Activated B cell treated with CpG ODN at 0.5 μM for 24 hours (primary cell): Measurements from ENCODE around the gene PANK2. TPM values are rescaled to one million over a fixed set of nuclear protein-coding genes. Genes with fewer than 3 reads are reported as not detected.
"Not testable (repeated sequence)": the region's sequence is repeated elsewhere in the genome, so short reads cannot be mapped to it uniquely, and the experiment has no call there.

Experiments used
- ATAC-seq: fragments of 200-7000 bp; cut with Tn5 transposase; one replicate; pipeline ENCODE4 v1.10.0; 2021; ENCODE audit warnings: low read depth, mild to moderate bottlenecking, moderate library complexity
- CTCF ChIA-PET: fragments of 350-600 bp; sonication (Branson Sonifier 250); formaldehyde crosslinking; loops from one replicate; lab custom pipeline; 2021; ENCODE audit warnings: antibody characterized with exemption; lab: Charles Lee
- POLR2A ChIA-PET: fragments of 350-600 bp; sonication (Branson Sonifier 250); formaldehyde crosslinking; loops from one replicate; lab custom pipeline; 2021; ENCODE audit warnings: antibody characterized with exemption; lab: Charles Lee
- DNase-seq: peaks from one replicate; pipeline ENCODE4 v3.0.0; 2022
- H3K27ac Mint-ChIP-seq: one replicate; pipeline ENCODE4 v1.8.0; 2020; ENCODE audit warnings: mixed read lengths
- H3K27me3 Mint-ChIP-seq: one replicate; pipeline ENCODE4 v1.8.0; 2021; ENCODE audit warnings: mixed read lengths
- H3K36me3 Mint-ChIP-seq: one replicate; pipeline ENCODE4 v1.8.0; 2021; ENCODE audit warnings: low read depth, mixed read lengths
- H3K4me1 Mint-ChIP-seq: one replicate; pipeline ENCODE4 v1.8.0; 2021; ENCODE audit warnings: mixed read lengths
- H3K4me3 Mint-ChIP-seq: one replicate; pipeline ENCODE4 v1.8.0; 2020; ENCODE audit warnings: mild to moderate bottlenecking, mixed read lengths
- H3K9me3 Mint-ChIP-seq: one replicate; pipeline ENCODE4 v1.8.0; 2020; ENCODE audit warnings: mixed read lengths
- intact Hi-C: fragments of 100-400 bp; cut with micrococcal nuclease; formaldehyde crosslinking; loops from one replicate; pipeline ENCODE4 v1.15.1; 2024
- total RNA-seq: library from RNA; stranded (reverse); gene quantifications from 2 replicates; pipeline ENCODE4 v1.2.3, GENCODE V29; 2022
- TF ChIP-seq, protein P1 (sequence below): fragments of 200-600 bp; IDR thresholded peaks from one replicate; pipeline ENCODE4 v1.8.0; 2022; ENCODE audit warnings: antibody characterized with exemption, mild to moderate bottlenecking

PANK2 gene
- total RNA-seq, 1 donor from 2014 or later = 55.0 TPM

DNA sequence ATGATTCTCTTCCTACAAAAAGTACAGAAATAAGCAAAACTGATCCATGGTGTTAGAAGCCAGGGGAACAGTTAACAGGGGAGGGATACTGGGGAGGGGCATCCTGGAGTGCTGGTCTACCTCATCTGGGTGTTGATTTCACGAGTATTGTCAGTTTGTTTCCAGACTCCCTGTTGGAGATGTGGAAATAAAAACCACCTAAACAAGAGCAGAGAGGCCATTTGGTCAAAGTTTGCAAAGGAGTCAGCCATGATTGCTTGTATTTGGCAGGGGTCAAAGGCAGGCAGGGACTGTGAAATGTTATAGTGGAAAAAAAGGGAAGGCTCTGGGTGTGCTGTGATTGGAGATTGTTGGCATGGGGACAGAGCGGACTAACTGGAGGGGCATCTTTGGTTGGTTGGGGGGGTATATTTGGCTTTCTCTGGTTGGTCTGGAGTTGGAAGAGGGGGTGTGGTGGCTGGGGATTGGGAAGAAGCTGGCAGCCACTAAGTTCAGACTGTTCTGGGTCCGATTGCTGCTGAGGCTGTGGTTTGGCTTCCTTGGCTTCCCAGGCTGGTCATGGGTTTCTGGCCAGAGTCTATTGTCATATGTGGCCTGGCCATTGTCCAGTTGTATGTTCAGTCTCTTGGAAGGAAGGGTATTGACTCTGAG, 14.9 kb upstream of the PANK2 start:
- CTCF ChIA-PET = no interaction called here
- POLR2A ChIA-PET = no interaction called here
- DNase-seq = no peak
- intact Hi-C loops = no loop called here
- H3K27ac Mint-ChIP-seq = no peak overlapping the region
- H3K36me3 Mint-ChIP-seq = peaks cover 57% of the 10 kb centered on the region
- ATAC-seq = no peak
- no peaks in the 10 kb centered on the region for H3K9me3 Mint-ChIP-seq
- peaks cover 16% of the 10 kb centered on the region for H3K4me1 Mint-ChIP-seq
- H3K27me3 Mint-ChIP-seq = no peaks in the 10 kb centered on the region
- TF ChIP-seq, protein P1, sequence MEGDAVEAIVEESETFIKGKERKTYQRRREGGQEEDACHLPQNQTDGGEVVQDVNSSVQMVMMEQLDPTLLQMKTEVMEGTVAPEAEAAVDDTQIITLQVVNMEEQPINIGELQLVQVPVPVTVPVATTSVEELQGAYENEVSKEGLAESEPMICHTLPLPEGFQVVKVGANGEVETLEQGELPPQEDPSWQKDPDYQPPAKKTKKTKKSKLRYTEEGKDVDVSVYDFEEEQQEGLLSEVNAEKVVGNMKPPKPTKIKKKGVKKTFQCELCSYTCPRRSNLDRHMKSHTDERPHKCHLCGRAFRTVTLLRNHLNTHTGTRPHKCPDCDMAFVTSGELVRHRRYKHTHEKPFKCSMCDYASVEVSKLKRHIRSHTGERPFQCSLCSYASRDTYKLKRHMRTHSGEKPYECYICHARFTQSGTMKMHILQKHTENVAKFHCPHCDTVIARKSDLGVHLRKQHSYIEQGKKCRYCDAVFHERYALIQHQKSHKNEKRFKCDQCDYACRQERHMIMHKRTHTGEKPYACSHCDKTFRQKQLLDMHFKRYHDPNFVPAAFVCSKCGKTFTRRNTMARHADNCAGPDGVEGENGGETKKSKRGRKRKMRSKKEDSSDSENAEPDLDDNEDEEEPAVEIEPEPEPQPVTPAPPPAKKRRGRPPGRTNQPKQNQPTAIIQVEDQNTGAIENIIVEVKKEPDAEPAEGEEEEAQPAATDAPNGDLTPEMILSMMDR = no peak
- H3K4me3 Mint-ChIP-seq = no peak overlapping the region

DNA sequence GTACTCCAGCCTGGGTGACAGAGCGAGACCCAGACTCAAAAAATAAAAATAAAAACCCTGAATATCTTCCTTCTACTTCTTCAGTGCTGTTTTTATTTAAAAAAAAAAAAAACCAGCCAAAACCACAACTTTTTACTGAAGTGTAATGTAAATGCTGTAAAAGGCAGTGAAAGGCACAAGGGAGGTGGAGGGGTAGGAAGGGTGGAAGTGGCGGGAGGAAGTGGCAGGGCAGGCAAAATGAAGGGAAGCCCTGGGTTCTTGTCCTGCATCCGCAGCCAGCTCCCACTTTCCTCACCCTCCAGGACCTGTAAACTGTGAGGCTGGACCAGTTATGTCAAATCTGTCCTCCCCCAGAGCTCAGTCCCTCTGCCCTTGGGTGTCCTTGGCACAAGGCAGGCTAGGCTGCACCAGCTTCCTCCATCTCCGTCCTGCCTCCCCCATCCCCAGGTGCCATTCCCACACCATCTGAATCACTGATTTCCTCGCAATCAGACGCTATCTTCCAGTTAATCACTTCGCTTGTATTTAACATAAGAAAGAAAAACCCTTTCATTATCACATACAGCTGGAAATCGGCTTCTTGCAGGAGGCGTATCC, 13.7 kb upstream of the PANK2 start:
- Mint-ChIP-seq H3K27ac (no peak overlapping the region), H3K4me3 (no peak overlapping the region), H3K4me1 (peaks cover 16% of the 10 kb centered on the region), H3K9me3 (no peaks in the 10 kb centered on the region), H3K27me3 (no peaks in the 10 kb centered on the region), H3K36me3 (peaks cover 57% of the 10 kb centered on the region)
- ATAC-seq (no peak), DNase-seq (no peak)
- ChIA-PET CTCF (no interaction called here), POLR2A (interaction anchor here (0.6 to 0.7 kb wide), 2 partner anchors 55 to 70 kb away, joined by 3 to 4 read pairs; partner anchors contain the start of gene AP5S1)
- intact Hi-C loops = no loop called here
- TF ChIP-seq, protein P1 = no peak

DNA sequence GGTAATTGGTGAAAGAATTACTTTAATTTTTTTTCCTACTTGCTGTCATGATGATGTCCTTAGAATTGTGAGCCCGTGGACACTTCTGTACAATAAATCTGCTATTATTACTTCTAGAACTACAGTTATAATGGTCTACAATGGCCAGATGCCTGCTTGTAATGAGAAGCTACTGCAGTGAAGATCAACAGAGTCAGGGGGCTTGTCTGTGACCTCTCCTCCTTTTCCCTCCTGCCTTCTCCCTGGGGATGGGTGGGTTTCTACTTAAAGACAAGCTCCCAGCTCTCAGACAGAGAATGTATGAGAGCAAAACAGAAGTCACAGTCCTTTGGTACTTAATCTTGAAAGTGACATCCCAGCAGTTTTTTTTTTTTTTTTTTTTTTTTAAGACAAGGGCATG, 13.2 kb upstream of the PANK2 start:
- DNase-seq (no peak), ATAC-seq (no peak)
- TF ChIP-seq, protein P1 = no peak
- ChIA-PET CTCF (no interaction called here), POLR2A (interaction anchor here (0.6 to 0.7 kb wide), 2 partner anchors 56 to 70 kb away, joined by 3 to 4 read pairs; partner anchors contain the start of gene AP5S1)
- Mint-ChIP-seq H3K9me3 (no peaks in the 10 kb centered on the region), H3K27me3 (no peaks in the 10 kb centered on the region), H3K4me3 (no peak overlapping the region), H3K27ac (no peak overlapping the region), H3K36me3 (peaks cover 54% of the 10 kb centered on the region), H3K4me1 (peaks cover 16% of the 10 kb centered on the region)
- intact Hi-C loops = no loop called here

DNA sequence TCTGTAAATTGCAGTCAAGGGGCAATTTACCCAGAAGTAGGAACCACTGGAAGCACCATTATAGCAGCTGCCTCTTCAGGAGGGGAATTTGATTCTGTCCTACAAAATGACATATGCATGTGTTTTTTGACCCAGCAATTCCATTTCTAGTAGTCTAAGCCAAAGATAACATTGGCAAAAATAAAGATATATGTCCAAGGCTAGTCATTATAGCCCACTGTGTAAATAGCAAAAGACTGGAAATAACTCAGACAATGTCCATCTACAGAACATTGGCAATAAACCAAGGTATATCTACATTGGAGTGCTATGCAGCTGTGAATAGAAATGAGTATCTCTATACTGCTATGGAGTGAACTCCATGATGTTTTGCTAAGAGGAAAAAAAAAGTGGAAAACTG, 12.5 kb upstream of the PANK2 start:
- DNase-seq = no peak
- CTCF ChIA-PET = no interaction called here
- intact Hi-C loops = no loop called here
- no peak for ATAC-seq
- POLR2A ChIA-PET = interaction anchor here (1.3 kb wide), 1 partner anchor 30 kb away, joined by 3 read pairs; no protein-coding TSS in a partner anchor
- Mint-ChIP-seq H3K27me3 (no peaks in the 10 kb centered on the region), H3K36me3 (peaks cover 48% of the 10 kb centered on the region), H3K9me3 (no peaks in the 10 kb centered on the region), H3K4me3 (no peak overlapping the region), H3K27ac (no peak overlapping the region), H3K4me1 (peaks cover 16% of the 10 kb centered on the region)
- TF ChIP-seq, protein P1 = no peak

DNA sequence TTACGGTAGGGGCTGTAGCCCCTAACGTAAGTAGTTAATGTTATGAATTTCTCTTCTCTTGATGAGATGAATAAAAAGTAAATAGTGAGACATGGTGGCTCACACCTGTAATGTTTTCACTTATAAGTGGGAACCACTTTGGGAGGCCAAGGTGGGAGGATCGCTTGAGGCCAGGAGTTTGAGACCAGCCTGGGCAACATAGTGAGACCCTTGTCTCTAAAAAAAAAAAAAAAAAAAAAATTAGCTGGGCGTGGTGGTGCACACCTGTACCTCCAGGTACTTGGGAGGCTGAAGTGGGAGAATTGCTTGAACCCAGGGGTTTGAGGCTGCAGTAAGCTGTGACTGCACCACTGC, 10.3 kb upstream of the PANK2 start:
- DNase-seq, H3K4me1 Mint-ChIP-seq, intact Hi-C loops, H3K27ac Mint-ChIP-seq, CTCF ChIA-PET, H3K27me3 Mint-ChIP-seq, H3K4me3 Mint-ChIP-seq, H3K9me3 Mint-ChIP-seq, ATAC-seq: not testable (repeated sequence)
- H3K36me3 Mint-ChIP-seq = peaks cover 29% of the 10 kb centered on the region
- POLR2A ChIA-PET = interaction anchor here (0.7 kb wide), 1 partner anchor 15 kb away, joined by 7 read pairs; no protein-coding TSS in a partner anchor
